IPS-NIHi7 (cell line): ENCODE results near the gene BOLA2.
"Not testable (repeated sequence)": the region's sequence is repeated elsewhere in the genome, so short reads cannot be mapped to it uniquely, and the experiment has no call there.

Source experiments
- DNase-seq: peaks from one replicate; pipeline ENCODE4 v3.0.0; 2012; ENCODE audit warnings: mixed read lengths; ENCODE audit errors: extremely low spot score

The BOLA2 gene

GRCh38 chr16:29454269-29454668, at the start of gene BOLA2, which contains the start of gene SLX1B:
Gene BOLA2, minus strand, starts transcription at chr16:29454351. Its CDS starts 98 bp downstream, at chr16:29454253.
Gene SLX1B, plus strand, starts transcription at chr16:29454533.
- not testable (repeated sequence) for DNase-seq

- not testable (repeated sequence) for DNase-seq
These were observed 28.1 kb upstream of the BOLA2 start for GRCh38 chr16:29482276-29482675.

GRCh38 chr16:29472065-29472464, 17.9 kb upstream of the BOLA2 start:
- DNase-seq: not testable (repeated sequence)

- DNase-seq: not testable (repeated sequence)
These were observed 15.5 kb upstream of the BOLA2 start for GRCh38 chr16:29469660-29470059.

GRCh38 chr16:29467654-29468366, 13.7 kb upstream of the BOLA2 start:
- DNase-seq: not testable (repeated sequence)

- DNase-seq: not testable (repeated sequence)
These were observed 12.8 kb upstream of the BOLA2 start for GRCh38 chr16:29466904-29467303.

GRCh38 chr16:29465985-29466824, 12.1 kb upstream of the BOLA2 start:
- not testable (repeated sequence) for DNase-seq

- DNase-seq: not testable (repeated sequence)
These were observed 6.5 kb upstream of the BOLA2 start for GRCh38 chr16:29460647-29461030.

- DNase-seq: not testable (repeated sequence)
These were observed 5.8 kb upstream of the BOLA2 start, which contains the start of gene SULT1A4 for GRCh38 chr16:29459706-29460646. Gene SULT1A4, plus strand, starts transcription at chr16:29459913. Its CDS starts 1,473 bp downstream, at chr16:29461386.

- DNase-seq: not testable (repeated sequence)
These were observed 3.5 kb upstream of the BOLA2 start for GRCh38 chr16:29457660-29458059.

GRCh38 chr16:29454828-29455227, 677 bp upstream of the BOLA2 start:
- not testable (repeated sequence) for DNase-seq

GRCh38 chr16:29453754-29454153, 397 bp downstream of the BOLA2 start:
- DNase-seq: not testable (repeated sequence)

- DNase-seq: not testable (repeated sequence)
These were observed 28.8 kb downstream of the BOLA2 start for GRCh38 chr16:29425390-29425789.

- DNase-seq: not testable (repeated sequence)
These were observed 30.6 kb downstream of the BOLA2 start for GRCh38 chr16:29423587-29423986.

GRCh38 chr16:29405249-29405648, 48.9 kb downstream of the BOLA2 start:
- DNase-seq: not testable (repeated sequence)
